HepG2 (cell line): Measurements from ENCODE around the gene MRPL14. TPM values are rescaled to one million over a fixed set of nuclear protein-coding genes. Genes with fewer than 3 reads are reported as not detected.

Source experiments
- E2F1 ChIP-seq: sonication (generic); formaldehyde crosslinking; IDR thresholded peaks from 2 replicates; pipeline ENCODE4 v1.5.0; 2020; ENCODE audit warnings: missing genetic modification reagents
- EHMT2 ChIP-seq: fragments of 200-600 bp; sonication (generic); IDR thresholded peaks from 2 replicates; pipeline ENCODE4 v1.7.0; 2017; ENCODE audit warnings: antibody characterized with exemption, low read depth, low read length, borderline replicate concordance
- IRF2 ChIP-seq: IDR thresholded peaks from 2 replicates; pipeline ENCODE4 v1.6.1; 2018; ENCODE audit warnings: missing genetic modification reagents, missing compliant biosample characterization
- NFATC3 ChIP-seq: sonication (generic); formaldehyde crosslinking; IDR thresholded peaks from 2 replicates; pipeline ENCODE4 v1.5.1; 2020; ENCODE audit warnings: mild to moderate bottlenecking, missing genetic modification reagents
- PAXIP1 ChIP-seq: sonication (generic); formaldehyde crosslinking; conservative IDR thresholded peaks from 2 replicates; pipeline ENCODE4 v1.4.0; 2020; ENCODE audit warnings: mild to moderate bottlenecking, missing genetic modification reagents, moderate library complexity
- PHF20 ChIP-seq: sonication (generic); formaldehyde crosslinking; IDR thresholded peaks from 2 replicates; pipeline ENCODE4 v1.5.0; 2020; ENCODE audit warnings: mild to moderate bottlenecking, missing genetic modification reagents
- PHF8 ChIP-seq: sonication (generic); formaldehyde crosslinking; IDR thresholded peaks from 2 replicates; pipeline ENCODE4 v1.5.0; 2020; ENCODE audit warnings: missing genetic modification reagents
- THAP11 ChIP-seq: IDR thresholded peaks from 2 replicates; pipeline ENCODE4 v1.6.1; 2016; ENCODE audit warnings: missing biosample characterization, missing genetic modification reagents
- THYN1 ChIP-seq: sonication (generic); formaldehyde crosslinking; IDR thresholded peaks from 2 replicates; pipeline ENCODE4 v1.8.1; 2023; ENCODE audit warnings: low read depth, mild to moderate bottlenecking, moderate library complexity, missing genetic modification reagents, borderline replicate concordance
- TOPORS ChIP-seq: sonication (generic); formaldehyde crosslinking; IDR thresholded peaks from 2 replicates; pipeline ENCODE4 v1.8.0; 2023; ENCODE audit warnings: mild to moderate bottlenecking, missing genetic modification reagents
- ZNF30 ChIP-seq: sonication (generic); formaldehyde crosslinking; IDR thresholded peaks from 2 replicates; pipeline ENCODE4 v1.5.0; 2020; ENCODE audit warnings: mild to moderate bottlenecking, missing genetic modification reagents
- ZNF331 ChIP-seq: sonication (generic); formaldehyde crosslinking; IDR thresholded peaks from 2 replicates; pipeline ENCODE4 v1.4.0; 2020; ENCODE audit warnings: missing genetic modification reagents
- ZSCAN20 ChIP-seq: sonication (generic); formaldehyde crosslinking; IDR thresholded peaks from 2 replicates; pipeline ENCODE4 v1.4.0; 2020; ENCODE audit warnings: missing genetic modification reagents, mild to moderate bottlenecking, borderline replicate concordance
- polyA plus RNA-seq, 8 experiments: library from polyadenylated mRNA; depleted of rRNA in 3 of 8; stranded (reverse) in 7 of 8; unstranded in 1 of 8; fragments of >200 nt; fragmentation: Illumina TruSeq in 4 of 8; extraction: Trizol in 4 of 8; gene quantifications; 2 replicates each; pipeline versions ENCODE4 v1.2.1 to v1.2.3, GENCODE V29; 2011 to 2016; ENCODE audit warnings: low read depth in 4 of 8, missing spikeins in 1 of 8, mixed read lengths in 1 of 8; ENCODE audit not compliant: insufficient read depth in 1 of 8
- total RNA-seq, 5 experiments: library from RNA; depleted of rRNA; stranded (reverse); fragments of >200 nt; fragmentation: Illumina TruSeq; extraction: Trizol; gene quantifications; 2 replicates each; pipeline ENCODE4 v1.2.3, GENCODE V29; 2016; ENCODE audit warnings: low read depth in 1 of 5
- TF ChIP-seq, protein P1 (sequence below): sonication (generic); formaldehyde crosslinking; IDR thresholded peaks from 2 replicates; pipeline ENCODE4 v1.8.0; 2022; ENCODE audit warnings: mild to moderate bottlenecking, missing genetic modification reagents, borderline replicate concordance
- TF ChIP-seq, protein P2 (sequence below): sonication (generic); formaldehyde crosslinking; conservative IDR thresholded peaks from 2 replicates; pipeline ENCODE4 v1.8.0; 2022; ENCODE audit warnings: mild to moderate bottlenecking, moderate library complexity, missing genetic modification reagents
- TF ChIP-seq, protein P3 (sequence below): IDR thresholded peaks from 2 replicates; pipeline ENCODE4 v1.6.1; 2016; ENCODE audit warnings: low read depth

The MRPL14 gene
- total and polyA plus RNA-seq, 2 of the 13 experiments (the other 11 are each of a cell fraction or from before 2014, with no cell fraction given): 157 to 178 TPM

- no peak for TF ChIP-seq E2F1 (CRISPR knock-in tag)
- TF ChIP-seq EHMT2: no peak
- TF ChIP-seq, protein P1, sequence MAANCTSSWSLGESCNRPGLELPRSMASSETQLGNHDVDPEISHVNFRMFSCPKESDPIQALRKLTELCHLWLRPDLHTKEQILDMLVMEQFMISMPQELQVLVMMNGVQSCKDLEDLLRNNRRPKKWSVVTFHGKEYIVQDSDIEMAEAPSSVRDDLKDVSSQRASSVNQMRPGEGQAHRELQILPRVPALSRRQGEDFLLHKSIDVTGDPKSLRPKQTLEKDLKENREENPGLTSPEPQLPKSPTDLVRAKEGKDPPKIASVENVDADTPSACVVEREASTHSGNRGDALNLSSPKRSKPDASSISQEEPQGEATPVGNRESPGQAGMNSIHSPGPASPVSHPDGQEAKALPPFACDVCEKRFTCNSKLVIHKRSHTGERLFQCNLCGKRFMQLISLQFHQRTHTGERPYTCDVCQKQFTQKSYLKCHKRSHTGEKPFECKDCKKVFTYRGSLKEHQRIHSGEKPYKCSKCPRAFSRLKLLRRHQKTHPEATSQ: peak; percentile 66; the same call in 1 of the 2 replicates
- no peak for TF ChIP-seq NFATC3 (CRISPR knock-in tag)
- no peak; the same call in 1 of the 2 replicates for TF ChIP-seq IRF2
- TF ChIP-seq ZSCAN20 (CRISPR knock-in tag): no peak
- 0 out of 2 replicates have a peak, but pooled peaks have one; percentile 27 for TF ChIP-seq THAP11
- TF ChIP-seq ZNF331 (CRISPR knock-in tag): no peak
- no peak for TF ChIP-seq THYN1 (CRISPR knock-in tag)
- TF ChIP-seq, protein P2, sequence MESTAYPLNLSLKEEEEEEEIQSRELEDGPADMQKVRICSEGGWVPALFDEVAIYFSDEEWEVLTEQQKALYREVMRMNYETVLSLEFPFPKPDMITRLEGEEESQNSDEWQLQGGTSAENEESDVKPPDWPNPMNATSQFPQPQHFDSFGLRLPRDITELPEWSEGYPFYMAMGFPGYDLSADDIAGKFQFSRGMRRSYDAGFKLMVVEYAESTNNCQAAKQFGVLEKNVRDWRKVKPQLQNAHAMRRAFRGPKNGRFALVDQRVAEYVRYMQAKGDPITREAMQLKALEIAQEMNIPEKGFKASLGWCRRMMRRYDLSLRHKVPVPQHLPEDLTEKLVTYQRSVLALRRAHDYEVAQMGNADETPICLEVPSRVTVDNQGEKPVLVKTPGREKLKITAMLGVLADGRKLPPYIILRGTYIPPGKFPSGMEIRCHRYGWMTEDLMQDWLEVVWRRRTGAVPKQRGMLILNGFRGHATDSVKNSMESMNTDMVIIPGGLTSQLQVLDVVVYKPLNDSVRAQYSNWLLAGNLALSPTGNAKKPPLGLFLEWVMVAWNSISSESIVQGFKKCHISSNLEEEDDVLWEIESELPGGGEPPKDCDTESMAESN (CRISPR knock-in tag): 0 out of 2 replicates have a peak, but pooled peaks have one; percentile 5
- TF ChIP-seq, protein P3, sequence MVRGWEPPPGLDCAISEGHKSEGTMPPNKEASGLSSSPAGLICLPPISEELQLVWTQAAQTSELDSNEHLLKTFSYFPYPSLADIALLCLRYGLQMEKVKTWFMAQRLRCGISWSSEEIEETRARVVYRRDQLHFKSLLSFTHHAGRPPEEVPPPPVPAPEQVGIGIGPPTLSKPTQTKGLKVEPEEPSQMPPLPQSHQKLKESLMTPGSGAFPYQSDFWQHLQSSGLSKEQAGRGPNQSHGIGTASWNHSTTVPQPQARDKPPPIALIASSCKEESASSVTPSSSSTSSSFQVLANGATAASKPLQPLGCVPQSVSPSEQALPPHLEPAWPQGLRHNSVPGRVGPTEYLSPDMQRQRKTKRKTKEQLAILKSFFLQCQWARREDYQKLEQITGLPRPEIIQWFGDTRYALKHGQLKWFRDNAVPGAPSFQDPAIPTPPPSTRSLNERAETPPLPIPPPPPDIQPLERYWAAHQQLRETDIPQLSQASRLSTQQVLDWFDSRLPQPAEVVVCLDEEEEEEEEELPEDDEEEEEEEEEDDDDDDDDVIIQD (CRISPR knock-in tag): no peak
- no peak for TF ChIP-seq ZNF30
- TF ChIP-seq PHF20 (CRISPR knock-in tag): no peak
- TF ChIP-seq PHF8: peak; percentile 21
- TF ChIP-seq TOPORS (CRISPR knock-in tag): peak; percentile 61; the same call in 1 of the 2 replicates
- TF ChIP-seq PAXIP1 (CRISPR knock-in tag): 0 out of 2 replicates have a peak, but pooled peaks have one; percentile 11
These were observed 717 bp downstream of the MRPL14 start (continued) for GRCh38 chr6:44126320-44127149.
